Mucosa of rectum (tissue), 2 donors: Measurements from ENCODE around the gene RALGDS.

ENCODE experiments used
- H3K27ac ChIP-seq, 2 donors: one replicate each; pipeline ENCODE4 v1.7.0; 2013; ENCODE audit warnings: inconsistent platforms in 2 of 2, low read depth in 2 of 2, low read length in 2 of 2
- H3K27me3 ChIP-seq, 2 donors: one replicate each; pipeline ENCODE4 v1.7.0; 2013; ENCODE audit warnings: low read length in 2 of 2; ENCODE audit not compliant: control insufficient read depth in 2 of 2, insufficient read depth in 2 of 2
- H3K36me3 ChIP-seq, 2 donors: one replicate each; pipeline ENCODE4 v1.7.0; 2013; ENCODE audit warnings: low read length in 2 of 2; ENCODE audit not compliant: control insufficient read depth in 2 of 2, insufficient read depth in 2 of 2
- H3K4me1 ChIP-seq, 2 donors: one replicate each; pipeline ENCODE4 v1.7.0; 2013; ENCODE audit warnings: low read length in 2 of 2, mild to moderate bottlenecking in 1 of 2; ENCODE audit not compliant: control insufficient read depth in 2 of 2, insufficient read depth in 2 of 2
- H3K4me3 ChIP-seq, 2 donors: one replicate each; pipeline ENCODE4 v1.7.0; 2013; ENCODE audit warnings: low read length in 2 of 2
- H3K9ac ChIP-seq, 2 donors: one replicate each; pipeline ENCODE4 v1.7.0; 2013; ENCODE audit warnings: low read length in 2 of 2, low read depth in 1 of 2, mild to moderate bottlenecking in 1 of 2
- H3K9me3 ChIP-seq, 2 donors: one replicate each; pipeline ENCODE4 v1.7.0; 2013; ENCODE audit warnings: low read length in 2 of 2; ENCODE audit not compliant: control insufficient read depth in 2 of 2
- donor health status: healthy.
- donor health status: Normal muscosa, but diverticular disease.

RALGDS gene

GRCh38 chr9:133144142-133144903 lies 23.3 kb upstream of the RALGDS start:
- H3K4me1 ChIP-seq = peaks cover 52 to 69% of the 10 kb centered on the region in 2 donors
- no peaks in the 10 kb centered on the region for H3K27me3 ChIP-seq
- H3K9ac ChIP-seq = peak overlapping the region; percentile 68 to 69
- peaks cover 0 to 2% of the 10 kb centered on the region in 2 donors for H3K36me3 ChIP-seq
- H3K9me3 ChIP-seq = no peaks in the 10 kb centered on the region
- H3K27ac ChIP-seq = peak overlapping the region; percentile 70 to 92
- peak overlapping the region; percentile 55 to 64 for H3K4me3 ChIP-seq

- no peaks in the 10 kb centered on the region for H3K27me3 ChIP-seq
- peak overlapping the region; percentile 70 to 92 for H3K27ac ChIP-seq
- peaks cover 58 to 73% of the 10 kb centered on the region in 2 donors for H3K4me1 ChIP-seq
- peak overlapping the region; percentile 68 to 69 for H3K9ac ChIP-seq
- no peaks in the 10 kb centered on the region for H3K9me3 ChIP-seq
- H3K36me3 ChIP-seq = peaks cover 0 to 2% of the 10 kb centered on the region in 2 donors
- peak overlapping the region; percentile 55 to 64 for H3K4me3 ChIP-seq
These were observed 22.6 kb upstream of the RALGDS start for GRCh38 chr9:133143639-133144141.

- peaks cover 57 to 71% of the 10 kb centered on the region in 2 donors for H3K4me1 ChIP-seq
- H3K4me3 ChIP-seq = no peak overlapping the region
- no peaks in the 10 kb centered on the region for H3K27me3 ChIP-seq
- peaks cover 0 to 2% of the 10 kb centered on the region in 2 donors for H3K36me3 ChIP-seq
- H3K9me3 ChIP-seq = no peaks in the 10 kb centered on the region
- peak overlapping the region; percentile 41 to 76 for H3K27ac ChIP-seq
- peak overlapping the region; percentile 5 to 33 for H3K9ac ChIP-seq
These were observed 21.9 kb upstream of the RALGDS start for GRCh38 chr9:133142684-133143622.

- peak overlapping the region; percentile 14 to 33 for H3K9ac ChIP-seq
- H3K27ac ChIP-seq = peak overlapping the region; percentile 41 to 76
- H3K4me3 ChIP-seq = no peak overlapping the region
- H3K9me3 ChIP-seq = no peaks in the 10 kb centered on the region
- peaks cover 0 to 2% of the 10 kb centered on the region in 2 donors for H3K36me3 ChIP-seq
- no peaks in the 10 kb centered on the region for H3K27me3 ChIP-seq
- peaks cover 57 to 72% of the 10 kb centered on the region in 2 donors for H3K4me1 ChIP-seq
These were observed 21.0 kb upstream of the RALGDS start for GRCh38 chr9:133141833-133142595.

DNA sequence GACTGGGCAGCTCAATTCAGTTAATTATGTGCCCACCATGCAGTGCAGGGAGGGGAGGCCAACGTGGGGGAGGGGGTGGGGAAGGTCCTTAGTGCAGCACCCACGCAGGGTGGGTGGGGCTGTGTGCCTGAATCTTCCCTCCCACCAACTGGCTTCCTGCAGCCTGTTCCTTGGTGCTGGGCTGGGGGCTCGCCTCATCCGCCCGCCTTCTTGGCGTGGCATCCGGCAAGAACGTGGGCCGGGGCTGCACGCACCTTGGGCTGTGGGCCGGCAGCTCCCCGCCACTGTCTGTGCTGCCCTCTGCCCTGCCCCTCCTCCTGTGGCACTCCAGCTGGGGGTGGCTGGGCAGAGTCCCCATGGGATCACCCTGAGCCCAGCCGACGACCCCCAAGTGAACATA lies 19.6 kb upstream of the RALGDS start:
- Histone ChIP-seq H3K27me3 (no peaks in the 10 kb centered on the region), H3K9me3 (no peaks in the 10 kb centered on the region), H3K4me1 (peaks cover 65 to 79% of the 10 kb centered on the region in 2 donors), H3K36me3 (no peaks in the 10 kb centered on the region), H3K4me3 (no peak overlapping the region), H3K9ac (no peak overlapping the region), H3K27ac (peak overlapping the region; percentile 9 to 16)

- no peaks in the 10 kb centered on the region for H3K27me3 ChIP-seq
- no peaks in the 10 kb centered on the region for H3K9me3 ChIP-seq
- H3K27ac ChIP-seq = peak overlapping the region in 1 of 2 donors; percentile 9
- peaks cover 70 to 79% of the 10 kb centered on the region in 2 donors for H3K4me1 ChIP-seq
- no peaks in the 10 kb centered on the region for H3K36me3 ChIP-seq
- H3K9ac ChIP-seq = no peak overlapping the region
- H3K4me3 ChIP-seq = no peak overlapping the region
These were observed 19.1 kb upstream of the RALGDS start for GRCh38 chr9:133140174-133140505.

DNA sequence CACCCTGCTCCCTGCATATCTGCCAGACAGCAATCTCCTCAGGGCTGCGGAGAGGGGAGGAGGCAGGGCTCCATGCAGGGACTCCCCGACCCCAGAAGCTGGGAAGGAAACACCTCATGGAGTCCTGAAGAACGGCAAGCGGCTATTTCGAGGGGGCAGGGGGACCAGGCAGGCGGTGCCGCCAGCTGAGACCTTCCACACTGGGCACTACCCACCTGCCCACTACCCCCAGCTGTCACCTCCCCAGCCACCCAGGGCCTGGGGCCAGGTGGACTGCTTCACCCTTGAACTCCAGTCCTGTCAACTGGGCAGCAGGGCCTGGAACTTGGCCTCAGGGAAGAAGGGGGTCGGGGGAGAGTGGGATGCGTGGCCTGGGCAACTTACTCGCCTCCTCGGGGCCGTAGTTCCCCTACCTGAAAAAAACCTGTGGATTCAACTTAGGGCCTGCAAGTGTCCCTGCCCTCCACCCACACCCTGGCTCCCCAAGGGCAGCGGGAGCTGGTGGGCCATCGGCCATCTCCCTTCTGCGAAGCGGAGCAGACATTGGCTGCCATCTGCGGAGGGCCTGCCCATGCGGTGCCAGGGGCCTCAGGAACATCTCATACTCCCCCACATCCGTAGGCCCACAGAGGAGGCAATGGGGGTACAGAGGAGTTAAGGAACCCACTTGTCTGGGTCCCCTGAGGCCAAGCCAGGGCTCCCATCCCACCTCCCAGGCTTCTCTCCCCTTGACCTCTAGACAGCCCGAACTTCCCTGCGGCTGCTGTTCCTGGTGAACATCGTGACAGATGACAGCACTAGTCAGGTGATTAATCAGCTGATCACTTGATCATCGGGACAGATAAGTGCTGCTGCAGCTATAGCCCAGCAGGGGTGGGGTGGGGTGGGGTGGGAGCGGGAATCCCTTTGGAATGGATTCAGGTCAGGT lies 18.5 kb upstream of the RALGDS start:
- Histone ChIP-seq H3K27ac (peak overlapping the region; percentile 38 to 45), H3K4me1 (peaks cover 72 to 79% of the 10 kb centered on the region in 2 donors), H3K9ac (peak overlapping the region in 1 of 2 donors; percentile 24), H3K9me3 (no peaks in the 10 kb centered on the region), H3K36me3 (no peaks in the 10 kb centered on the region), H3K4me3 (no peak overlapping the region), H3K27me3 (no peaks in the 10 kb centered on the region)

DNA sequence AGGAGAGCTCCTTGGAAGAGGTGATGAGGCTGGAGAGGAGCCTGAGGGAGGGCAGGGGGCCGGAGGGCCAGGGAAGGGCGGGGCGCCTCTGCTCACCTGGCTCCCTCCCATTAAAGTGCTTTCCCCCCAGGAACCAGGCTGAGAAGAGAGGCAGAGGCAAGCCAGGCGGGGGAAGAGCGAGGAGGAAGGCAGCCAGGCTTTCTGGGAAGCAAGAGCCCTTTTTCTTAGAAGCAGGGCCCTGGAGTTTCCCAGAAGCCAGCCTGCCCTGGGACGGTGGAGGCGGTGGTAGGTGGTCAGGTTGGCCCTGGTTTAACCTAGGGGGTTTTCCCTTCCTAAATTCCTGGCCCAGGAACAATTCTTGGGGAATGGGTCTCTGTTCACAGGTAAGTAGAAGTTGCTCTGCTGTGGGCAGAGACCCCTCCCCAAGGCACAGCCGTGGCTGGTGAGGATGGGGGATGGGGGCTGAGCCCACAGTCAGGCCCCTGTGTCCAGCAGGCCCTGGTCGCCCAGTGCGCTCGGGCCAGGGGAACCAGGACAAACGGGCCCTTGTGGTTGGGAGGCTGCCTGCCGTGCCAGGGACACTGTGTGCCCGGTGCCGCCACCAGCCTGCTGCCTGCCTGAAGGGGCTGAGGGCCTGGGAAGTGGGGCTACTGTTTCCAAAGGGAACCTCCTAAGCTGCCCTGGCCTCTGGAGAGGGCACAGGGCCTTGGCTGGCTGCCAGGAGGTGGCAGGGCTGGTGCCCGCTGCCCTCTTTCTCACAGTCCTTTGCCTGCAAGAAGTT lies 16.6 kb upstream of the RALGDS start:
- no peaks in the 10 kb centered on the region for H3K36me3 ChIP-seq
- no peak overlapping the region for H3K4me3 ChIP-seq
- H3K9me3 ChIP-seq = no peaks in the 10 kb centered on the region
- H3K27me3 ChIP-seq = no peaks in the 10 kb centered on the region
- H3K4me1 ChIP-seq = peaks cover 75 to 83% of the 10 kb centered on the region in 2 donors
- H3K9ac ChIP-seq = peak overlapping the region; percentile 28 to 34
- H3K27ac ChIP-seq = peak overlapping the region; percentile 96 to 100
